HG03064 (cell line): ENCODE measurements around the gene RASSF1.
"Not testable (repeated sequence)": the region's sequence is repeated elsewhere in the genome, so short reads cannot be mapped to it uniquely, and the experiment has no call there.

Source experiments
- ATAC-seq: cut with Tn5 transposase; IDR thresholded peaks from one replicate; pipeline ENCODE4 v1.9.1; 2021; ENCODE audit warnings: low read depth; ENCODE audit not compliant: unreplicated experiment

RASSF1 gene

DNA sequence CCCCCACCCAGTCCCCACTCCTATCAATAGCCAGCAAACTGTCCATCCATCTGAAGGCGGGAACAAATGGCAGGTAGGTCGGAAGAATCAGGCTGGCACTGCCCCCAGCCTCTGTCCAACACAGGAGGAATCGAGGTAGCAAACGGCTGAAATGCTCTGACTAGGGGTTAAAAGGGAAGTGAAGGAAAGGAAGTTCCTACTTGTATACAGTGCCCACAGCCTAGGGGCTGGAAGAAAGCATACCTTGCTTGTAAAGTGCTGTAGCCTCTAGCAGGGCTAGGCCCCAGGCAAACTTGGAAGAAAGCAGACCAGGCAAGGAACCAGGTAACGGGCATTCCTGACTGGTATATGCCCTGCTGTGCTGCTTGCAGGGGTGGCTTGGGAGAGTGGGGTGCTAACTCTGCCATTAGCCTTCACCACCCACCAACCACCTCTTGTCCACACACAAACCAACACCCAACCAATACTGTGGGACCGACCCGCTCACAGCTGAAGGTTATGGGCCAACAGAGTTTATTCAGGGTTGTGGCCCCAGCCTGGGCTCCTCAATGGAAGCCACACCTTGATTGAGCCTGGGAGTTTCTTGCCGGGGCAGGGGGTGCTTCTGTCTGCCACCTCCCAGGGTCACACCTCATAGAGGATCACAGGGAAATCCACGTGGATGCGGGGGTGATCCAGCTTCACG lies 15.0 kb downstream of the RASSF1 start:
- ATAC-seq = no peak

- no peak for ATAC-seq
Measured at GRCh38 chr3:50325113-50325480, 15.5 kb downstream of the RASSF1 start.

DNA sequence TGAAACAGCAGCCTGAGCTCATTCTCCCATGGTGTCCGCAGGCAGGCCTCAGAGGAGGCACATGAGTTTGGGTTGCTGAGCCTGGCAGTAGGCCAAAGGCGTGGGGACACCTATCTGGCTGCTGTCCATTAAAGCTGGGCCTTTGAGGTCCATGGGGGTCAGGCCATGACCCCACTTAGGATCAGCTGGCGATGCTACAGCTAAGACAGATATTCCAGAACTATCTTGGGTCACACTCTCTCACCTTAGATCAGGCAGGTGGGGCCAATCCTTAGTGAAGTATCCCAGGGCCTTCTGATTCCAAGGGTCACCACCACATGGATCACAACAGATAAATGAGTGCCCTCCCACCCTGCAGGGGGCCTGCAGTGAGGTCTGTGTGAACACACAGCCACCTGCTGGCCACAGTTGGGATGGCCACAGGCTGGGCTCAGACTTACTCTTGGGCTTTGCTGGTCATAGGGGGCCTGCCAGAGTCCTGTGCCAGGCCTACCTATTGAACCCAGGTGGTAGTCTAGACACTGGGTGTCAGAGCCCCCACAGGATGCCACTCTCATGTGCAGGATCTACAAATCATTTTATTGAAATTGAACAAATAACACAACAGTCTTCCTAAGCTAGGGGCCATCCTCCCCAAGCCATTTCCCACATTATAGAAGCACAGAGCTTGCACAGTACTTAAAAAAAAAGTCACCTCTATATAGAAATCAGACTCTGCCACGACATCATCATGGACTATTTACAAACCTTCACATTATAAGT lies 16.1 kb downstream of the RASSF1 start:
- no peak for ATAC-seq

DNA sequence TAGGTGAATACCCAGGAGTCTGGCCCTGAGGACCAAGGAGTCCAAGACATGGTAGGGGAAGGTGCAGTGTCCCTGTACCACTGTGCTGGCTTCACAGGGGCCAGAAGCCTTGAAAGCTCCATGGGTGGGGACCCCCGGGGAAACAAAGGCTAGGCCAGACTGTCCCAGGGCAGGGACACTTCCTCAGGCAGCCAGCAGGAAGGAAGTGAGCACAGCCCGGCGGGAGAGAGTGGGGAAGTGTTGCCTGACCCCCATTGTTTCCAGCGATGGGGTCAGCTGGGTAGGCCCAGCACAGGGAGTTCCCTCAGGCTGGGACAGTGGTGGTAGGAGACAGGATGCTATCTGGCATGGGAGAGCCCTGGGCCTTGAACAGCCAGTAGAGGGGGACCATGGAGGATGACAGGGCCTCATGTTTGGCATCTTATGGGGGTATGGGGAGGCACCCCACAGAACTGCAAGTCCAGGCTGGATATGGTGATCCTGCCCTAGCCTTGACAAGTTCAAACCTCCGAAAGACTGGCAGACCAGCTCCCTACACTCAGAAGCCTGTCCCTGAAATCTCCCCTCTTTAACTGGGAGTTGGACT lies 16.9 kb downstream of the RASSF1 start:
- no peak for ATAC-seq

GRCh38 chr3:50323092-50323600 lies 17.5 kb downstream of the RASSF1 start:
- no peak for ATAC-seq

DNA sequence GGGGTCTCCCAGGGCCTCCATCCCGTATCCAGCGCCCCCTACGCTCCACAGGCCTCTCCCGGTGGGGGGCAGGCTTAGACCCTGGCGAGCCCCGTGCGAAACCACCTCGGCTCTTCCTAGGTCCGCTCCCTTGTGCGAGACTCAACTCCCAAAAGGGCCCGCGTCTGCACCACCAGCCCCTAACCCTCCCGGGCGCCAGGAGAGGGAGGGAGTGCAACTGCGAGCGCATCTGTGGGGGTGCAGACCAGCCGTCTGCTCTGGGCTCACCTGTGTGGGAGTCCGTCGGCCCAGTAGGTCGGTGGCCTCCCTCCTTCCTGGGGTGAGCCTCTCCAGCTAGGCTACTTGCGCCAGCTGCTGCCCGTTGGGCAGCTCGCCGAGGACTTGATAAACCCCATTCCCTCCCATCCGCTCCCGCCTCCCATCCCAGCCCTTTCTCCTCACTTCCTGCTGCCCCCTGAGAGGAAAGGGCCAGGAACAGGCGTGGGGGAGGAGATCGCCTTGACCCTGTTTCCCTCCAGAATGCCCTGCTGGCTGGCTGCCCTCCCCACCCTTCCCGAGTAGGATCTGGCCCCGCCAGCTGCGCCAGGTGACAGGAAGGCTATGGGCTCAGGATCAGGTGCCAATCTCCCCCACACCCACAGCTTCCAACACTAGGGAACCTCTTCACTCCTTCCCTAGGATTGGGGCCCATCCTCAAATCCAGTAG lies 18.1 kb downstream of the RASSF1 start, which contains the start of gene HYAL2:
HYAL2 (minus strand) TSS at position 360 of the 706 bp plus-strand sequence. CDS start 2,256 bp downstream, outside the sequence.
- ATAC-seq = no peak

- no peak for ATAC-seq
Measured at GRCh38 chr3:50322115-50322385, 18.6 kb downstream of the RASSF1 start.

DNA sequence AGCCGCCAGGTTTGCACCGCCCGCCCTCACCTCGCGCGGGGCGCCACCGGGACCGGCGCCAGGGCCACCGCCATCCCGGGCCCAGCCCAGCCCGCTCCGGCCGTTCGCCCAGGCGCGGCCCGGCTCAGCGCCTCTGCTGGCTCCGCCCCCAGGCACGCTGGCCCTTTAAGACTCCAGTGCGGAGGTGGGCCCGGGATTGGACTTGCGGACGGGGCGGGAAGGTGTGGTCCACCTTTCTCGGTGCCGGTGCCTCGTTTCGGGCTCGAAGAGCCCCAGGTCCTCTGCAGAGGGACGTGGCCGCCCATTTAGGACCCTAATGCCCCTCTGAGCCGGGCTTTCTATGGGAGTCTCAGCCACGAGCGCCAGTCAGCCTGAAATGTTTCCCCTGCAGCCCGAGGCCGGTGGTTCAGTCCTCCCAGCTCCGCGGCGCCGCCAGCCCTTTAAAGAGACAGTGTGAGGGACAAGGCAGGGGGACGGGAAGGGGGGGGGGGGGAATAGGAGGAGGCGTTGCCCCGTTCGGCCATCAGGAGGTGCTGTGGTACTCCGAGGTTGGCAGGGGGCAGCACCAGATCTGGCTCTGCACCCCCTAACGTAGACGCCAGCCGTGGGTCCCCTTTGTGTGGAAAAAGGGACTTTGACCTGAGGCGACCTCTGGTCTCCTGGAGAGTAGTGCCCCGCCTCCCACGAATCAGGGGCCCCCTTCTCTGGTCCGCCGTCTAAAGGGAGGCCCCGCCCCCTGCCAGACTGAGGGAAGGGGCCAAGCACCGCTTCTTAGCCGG lies 19.1 kb downstream of the RASSF1 start:
- ATAC-seq = peak; percentile 79

- ATAC-seq = peak; percentile 48
Measured at GRCh38 chr3:50320853-50321335, 19.7 kb downstream of the RASSF1 start.

DNA sequence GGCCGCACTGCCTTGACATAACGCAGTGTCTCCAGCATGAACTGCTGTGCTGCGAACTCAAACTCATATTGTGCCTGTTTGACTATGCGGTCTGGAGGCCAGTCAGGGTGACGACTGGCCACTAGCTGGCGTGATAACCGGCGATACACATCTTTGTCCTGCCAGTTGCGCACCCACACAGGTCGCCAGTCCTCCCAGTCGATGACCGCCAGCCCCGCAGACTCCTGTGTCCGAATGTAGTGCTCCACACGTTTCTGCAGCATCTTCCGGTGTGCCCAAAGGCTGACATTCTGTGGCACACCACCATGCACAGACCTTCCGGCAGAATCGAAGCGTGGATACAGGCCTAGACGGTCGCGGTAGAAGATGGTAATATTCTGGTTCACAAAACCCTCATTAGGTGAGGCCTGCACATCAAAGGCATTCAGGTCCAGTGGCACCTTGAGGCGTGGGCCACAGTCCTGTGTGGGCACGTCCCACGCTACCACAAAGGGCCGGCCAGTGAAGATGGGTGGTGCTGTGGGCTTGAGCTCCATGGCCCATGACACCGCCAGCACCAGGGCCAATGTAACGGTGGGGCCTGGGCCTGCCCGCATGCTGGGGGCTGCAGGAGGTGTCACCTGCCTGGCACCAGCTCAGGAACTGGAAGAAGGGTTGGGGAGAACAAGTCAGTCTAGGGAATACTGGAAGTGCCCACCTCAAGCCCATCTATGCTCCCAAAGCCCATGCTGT lies 20.6 kb downstream of the RASSF1 start:
- no peak for ATAC-seq

DNA sequence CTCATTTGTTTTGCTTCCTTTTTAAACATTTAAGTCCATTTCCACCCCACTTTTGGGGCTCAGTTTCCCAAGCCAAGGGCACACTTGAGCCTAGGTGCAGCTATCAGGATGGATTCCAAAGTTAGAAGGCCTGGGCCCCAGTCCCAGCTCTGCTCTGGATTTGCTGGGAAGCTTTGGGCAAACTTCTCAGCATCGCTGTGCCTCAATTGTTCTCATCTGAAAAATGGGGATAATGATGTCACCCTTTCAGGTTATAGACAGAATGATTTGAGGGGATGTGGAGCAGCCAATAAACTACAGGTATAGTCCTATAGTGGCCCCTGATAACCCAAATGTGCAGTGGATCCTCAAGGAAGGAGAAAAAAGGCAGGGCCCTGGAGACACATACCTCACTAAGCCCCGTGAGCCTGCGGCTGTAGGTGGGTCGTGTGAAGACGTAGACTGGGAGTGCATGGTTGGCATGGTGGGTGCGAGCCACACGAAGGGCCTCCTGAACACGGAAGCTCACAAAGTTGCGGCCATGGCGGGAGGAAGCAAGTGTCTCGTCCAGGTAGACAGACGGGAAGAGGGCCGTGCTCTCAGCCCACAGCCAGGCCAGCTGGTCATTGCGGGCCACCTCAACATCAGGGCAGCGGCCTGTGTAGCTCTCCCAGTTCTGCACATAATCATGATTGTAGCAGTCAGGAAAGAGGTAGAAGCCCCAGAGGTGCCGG lies 21.3 kb downstream of the RASSF1 start:
- no peak for ATAC-seq

DNA sequence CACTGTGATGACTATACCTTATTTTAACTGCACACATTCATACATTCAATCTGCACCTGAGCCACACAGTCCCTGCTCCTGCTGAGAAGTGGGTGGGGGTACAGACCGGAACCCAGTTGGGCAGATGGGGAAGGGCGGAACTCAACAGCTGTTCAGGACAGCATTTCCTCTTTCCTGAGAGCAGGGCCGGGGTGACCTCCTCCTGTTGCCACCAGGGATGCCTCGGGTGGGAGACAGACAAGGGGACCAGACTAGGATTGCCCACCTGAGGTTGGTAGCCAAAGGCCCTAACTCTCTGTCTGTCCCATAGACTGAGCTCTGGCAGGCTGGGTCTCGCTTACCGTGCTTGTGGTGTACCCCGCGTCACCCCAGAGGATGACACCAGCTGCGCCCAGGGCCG lies 22.0 kb downstream of the RASSF1 start:
- ATAC-seq = no peak

DNA sequence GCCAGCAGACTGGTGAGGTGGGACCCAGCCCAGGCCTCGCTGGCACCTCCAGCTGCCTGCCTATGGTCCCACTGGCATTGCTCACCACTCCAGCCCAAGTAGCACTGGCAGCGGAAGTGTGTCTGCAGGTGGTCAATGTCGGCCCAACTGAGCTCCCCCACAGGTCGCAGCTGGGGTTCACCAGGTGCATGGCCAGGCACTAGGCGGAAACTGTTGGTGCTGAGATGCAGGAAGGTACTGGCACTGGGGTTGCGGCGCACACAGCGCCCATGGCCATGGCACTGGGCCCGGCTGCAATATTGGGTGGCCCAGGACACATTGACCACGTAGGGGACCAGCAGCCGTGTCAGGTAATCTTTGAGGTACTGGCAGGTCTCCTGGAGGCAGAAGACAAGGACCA lies 22.5 kb downstream of the RASSF1 start:
- ATAC-seq = no peak

DNA sequence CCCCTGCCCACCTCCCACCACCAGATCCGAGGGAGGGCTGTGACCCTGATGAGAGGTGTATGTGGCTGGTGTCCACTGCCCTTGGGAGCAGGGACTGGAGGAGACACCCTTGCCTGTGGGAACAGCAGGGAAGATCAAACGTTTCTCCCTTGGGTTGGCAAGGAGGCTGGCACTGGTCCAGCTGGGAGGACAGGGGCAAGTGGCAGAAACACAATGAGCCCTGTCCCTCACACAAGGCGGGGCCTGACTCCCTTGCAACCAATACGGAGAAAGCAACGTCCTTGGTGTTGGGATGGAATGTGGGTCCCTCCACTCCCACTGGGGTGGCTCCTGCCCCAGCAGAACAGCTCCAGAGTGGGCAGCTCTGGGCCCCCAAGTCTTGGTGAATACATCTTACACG lies 23.3 kb downstream of the RASSF1 start:
- no peak for ATAC-seq

DNA sequence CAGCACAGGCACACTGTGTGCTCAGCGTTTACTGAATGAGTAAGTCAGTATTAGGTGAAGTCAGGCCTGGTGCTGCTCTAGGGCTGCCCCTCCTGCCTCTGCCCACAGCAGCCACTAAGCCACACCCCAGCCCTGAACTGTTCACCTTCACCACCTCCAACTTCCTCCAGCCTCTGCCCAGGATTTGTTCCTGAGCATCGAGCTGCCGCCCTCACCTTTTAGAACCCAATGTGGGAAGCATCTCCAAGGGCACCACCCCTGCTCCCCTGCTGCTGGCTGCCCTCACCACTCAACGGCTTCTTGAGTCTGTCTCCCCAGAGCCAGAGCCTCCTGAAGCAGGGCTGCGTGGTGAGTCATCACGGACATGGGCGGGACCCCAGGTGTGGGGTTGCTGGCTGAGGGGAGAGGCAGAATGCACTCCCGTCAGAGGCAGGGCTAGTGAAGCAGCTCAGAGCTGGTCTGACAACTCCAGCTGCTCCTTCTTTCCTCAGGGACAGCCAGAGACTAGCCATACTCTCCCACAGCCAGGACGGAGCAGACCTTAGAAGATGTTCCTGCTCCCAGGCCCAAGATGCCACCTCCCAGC lies 23.9 kb downstream of the RASSF1 start:
- ATAC-seq = no peak

- no peak for ATAC-seq
Measured at GRCh38 chr3:50314816-50315215, 25.8 kb downstream of the RASSF1 start.

- ATAC-seq = no peak
Measured at GRCh38 chr3:50314342-50314741, 26.3 kb downstream of the RASSF1 start.

GRCh38 chr3:50312041-50312440 lies 28.6 kb downstream of the RASSF1 start:
- ATAC-seq = not testable (repeated sequence)

- ATAC-seq = no peak
Measured at GRCh38 chr3:50304601-50305000, 36.0 kb downstream of the RASSF1 start.
